Stimulated activated CD4-positive, alpha-beta T cell treated with anti-CD3 and anti-CD28 coated beads, TNF-alpha, amount 100 ng/mL, for 1 hour (primary cell): ENCODE results near the gene CTSA.
"Not testable (repeated sequence)": the region's sequence is repeated elsewhere in the genome, so short reads cannot be mapped to it uniquely, and the experiment has no call there.

Experiments used
- DNase-seq, 3 donors: peaks; one replicate each; pipeline ENCODE4 v3.0.0-alpha.2; 2020; ENCODE audit warnings: low read depth in 3 of 3, low spot score in 1 of 3

The CTSA gene

GRCh38 chr20:45863543-45864470 is 27.3 kb upstream of the CTSA start:
- DNase-seq = no peak

GRCh38 chr20:45866454-45866853 is 24.7 kb upstream of the CTSA start:
- DNase-seq = no peak

GRCh38 chr20:45867136-45867818 is 23.9 kb upstream of the CTSA start:
- DNase-seq = no peak

GRCh38 chr20:45867819-45868176 is 23.3 kb upstream of the CTSA start:
- DNase-seq = no peak

GRCh38 chr20:45872626-45873025 is 18.5 kb upstream of the CTSA start:
- DNase-seq = no peak

- DNase-seq = no peak
Observed at GRCh38 chr20:45873409-45874103, 17.6 kb upstream of the CTSA start.

- DNase-seq = not testable (repeated sequence)
Observed at GRCh38 chr20:45874104-45874481, 17.0 kb upstream of the CTSA start.

- DNase-seq = no peak
Observed at GRCh38 chr20:45874576-45874975, 16.6 kb upstream of the CTSA start.

GRCh38 chr20:45878076-45878761 is 12.9 kb upstream of the CTSA start:
- DNase-seq = no peak

- peak; percentile 96 to 97 (median 96) for DNase-seq
Observed at GRCh38 chr20:45880988-45881788, 9.9 kb upstream of the CTSA start, which contains the start of gene ZSWIM1. ZSWIM1 (plus strand) TSS chr20:45881227; CDS start chr20:45882593, 1,366 bp downstream.

- DNase-seq = no peak
Observed at GRCh38 chr20:45882469-45883099, 8.6 kb upstream of the CTSA start.

- no peak for DNase-seq
Observed at GRCh38 chr20:45883100-45883469, 8.1 kb upstream of the CTSA start.

GRCh38 chr20:45886590-45887345 is 4.4 kb upstream of the CTSA start:
- no peak for DNase-seq

- no peak for DNase-seq
Observed at GRCh38 chr20:45887346-45887715, 3.8 kb upstream of the CTSA start, which contains the start of gene SPATA25. SPATA25 (minus strand) TSS chr20:45887622; CDS start chr20:45887590, 32 bp downstream.

GRCh38 chr20:45888681-45889080 is 2.5 kb upstream of the CTSA start:
- no peak for DNase-seq

GRCh38 chr20:45890077-45890984 is 804 bp upstream of the CTSA start:
- DNase-seq = peak in 1 of 3 donors; percentile 27

- DNase-seq = no peak
Observed at GRCh38 chr20:45892049-45892825, 1.1 kb downstream of the CTSA start.
